GM12878 (cell line): Measurements from ENCODE around the gene CYB5R3. TPM values are rescaled to one million over a fixed set of nuclear protein-coding genes. Genes with fewer than 3 reads are reported as not detected.

ENCODE experiments used
- ATAC-seq: fragments of 200-7000 bp; cut with Tn5 transposase; 3 replicates; pipeline ENCODE4 v1.9.1; 2020; ENCODE audit warnings: mild to moderate bottlenecking, moderate library complexity
- BruUV-seq: library from RNA; stranded (reverse); fragments of 400-500 nt; replicated peaks from 2 replicates; lab custom pipeline; 2021; lab: Mats Ljungman, UMichigan
- CTCF ChIA-PET: fragments of 300-600 bp; sonication (Branson Sonifier 250); formaldehyde crosslinking; extraction: SDS; loops from one replicate; lab custom pipeline; 2021; ENCODE audit warnings: inconsistent platforms; lab: Yijun Ruan, JAX
- POLR2A ChIA-PET: fragments of 350-600 bp; formaldehyde crosslinking; extraction: SDS; loops from one replicate; lab custom pipeline; 2021; ENCODE audit warnings: inconsistent platforms; lab: Charles Lee
- RAD21 ChIA-PET: fragments of 300-600 bp; sonication (Branson Sonifier 250); formaldehyde crosslinking; loops from one replicate; lab custom pipeline; 2023; ENCODE audit warnings: antibody characterized with exemption; ENCODE audit not compliant: unreplicated experiment; lab: Charles Lee
- SMC1A ChIA-PET: fragments of 300-600 bp; sonication (Branson Sonifier 250); formaldehyde crosslinking; loops from one replicate; lab custom pipeline; 2023; ENCODE audit not compliant: unreplicated experiment, uncharacterized antibody; lab: Charles Lee
- DNase-seq: peaks from one replicate; pipeline ENCODE4 v3.0.0-alpha.2; 2011; ENCODE audit warnings: low read depth, low spot score
- FAIRE-seq: peaks from 3 replicates; lab custom pipeline; 2011; peaks lifted over from hg19 to GRCh38; lab: Jason Lieb, UNC
- H2AFZ ChIP-seq: 2 replicates; pipeline ENCODE4 v1.6.0; 2011; ENCODE audit warnings: low read depth, low read length, control low read depth; ENCODE audit not compliant: control insufficient read depth
- H3K27ac ChIP-seq: 2 replicates; pipeline ENCODE4 v1.5.1; 2011; ENCODE audit warnings: control low read depth; ENCODE audit not compliant: control insufficient read depth, insufficient read depth
- H3K27me3 ChIP-seq, 2 experiments: replicated peaks in 1 of 2; 2 replicates each; pipeline versions ENCODE4 v1.6.0 to v1.6.1; 2011; ENCODE audit warnings: low read length in 1 of 2; ENCODE audit not compliant: control insufficient read depth in 2 of 2, insufficient read depth in 2 of 2
- H3K36me3 ChIP-seq, 2 experiments: 2 replicates each; pipeline ENCODE4 v1.5.1; 2011; ENCODE audit warnings: low read length in 1 of 2; ENCODE audit not compliant: control insufficient read depth in 2 of 2, insufficient read depth in 2 of 2
- H3K4me1 ChIP-seq: 2 replicates; pipeline ENCODE4 v1.6.1; 2011; ENCODE audit warnings: mild to moderate bottlenecking, low read length, moderate library complexity, mixed read lengths; ENCODE audit not compliant: control insufficient read depth, insufficient read depth
- H3K4me2 ChIP-seq: 2 replicates; pipeline ENCODE4 v1.6.0; 2011; ENCODE audit warnings: control low read depth; ENCODE audit not compliant: control insufficient read depth, insufficient read depth
- H3K4me3 ChIP-seq: fragments of 200-600 bp; sonication (generic); 2 replicates; pipeline ENCODE4 v1.5.1; 2016
- H3K79me2 ChIP-seq: 2 replicates; pipeline ENCODE4 v1.6.0; 2011; ENCODE audit warnings: low read length; ENCODE audit not compliant: control insufficient read depth, insufficient read depth
- H3K9ac ChIP-seq: 2 replicates; pipeline ENCODE4 v1.8.0; 2011; ENCODE audit warnings: low read length, control low read depth, mixed read lengths; ENCODE audit not compliant: control insufficient read depth, insufficient read depth
- H3K9me3 ChIP-seq: replicated peaks from 3 replicates; pipeline ENCODE4 v1.5.1; 2011; ENCODE audit warnings: mild to moderate bottlenecking, low read length; ENCODE audit not compliant: control insufficient read depth, insufficient read depth
- H4K20me1 ChIP-seq: 2 replicates; pipeline ENCODE4 v1.6.0; 2011; ENCODE audit not compliant: control insufficient read depth, insufficient read depth
- BHLHE40 ChIP-seq, 2 experiments: fragments of 450-650 bp in 1 of 2; IDR thresholded peaks; 2 replicates each; pipeline ENCODE4 v1.6.1; 2011 to 2017; ENCODE audit warnings: low read depth in 2 of 2, borderline replicate concordance in 1 of 2, improper control_type of control experiment in 1 of 2, low read length in 1 of 2, mild to moderate bottlenecking in 1 of 2
- CBX5 ChIP-seq: sonication (generic); IDR thresholded peaks from 2 replicates; pipeline ENCODE4 v1.6.1; 2016; ENCODE audit warnings: low read depth, moderate library complexity, mild to moderate bottlenecking, inconsistent platforms
- EZH2 ChIP-seq: IDR thresholded peaks from 2 replicates; pipeline ENCODE4 v1.6.1; 2012; ENCODE audit warnings: low read depth, mild to moderate bottlenecking, control low read depth, inconsistent platforms, low read length, borderline replicate concordance; ENCODE audit not compliant: control insufficient read depth
- FOXK2 ChIP-seq: fragments of 450-650 bp; IDR thresholded peaks from 2 replicates; pipeline ENCODE4 v1.6.1; 2017; ENCODE audit warnings: mild to moderate bottlenecking, moderate library complexity
- FOXM1 ChIP-seq: IDR thresholded peaks from 2 replicates; pipeline ENCODE4 v1.6.1; 2012; ENCODE audit warnings: low read depth, mild to moderate bottlenecking, inconsistent platforms, low read length, moderate library complexity
- HCFC1 ChIP-seq: fragments of 150-350 bp; IDR thresholded peaks from 2 replicates; pipeline ENCODE4 v1.6.1; 2014; ENCODE audit warnings: low read length
- KDM1A ChIP-seq: fragments of 200-600 bp; sonication (generic); IDR thresholded peaks from 2 replicates; pipeline ENCODE4 v1.6.1; 2016; ENCODE audit warnings: borderline replicate concordance
- KLF5 ChIP-seq: fragments of 450-650 bp; IDR thresholded peaks from 2 replicates; pipeline ENCODE4 v1.6.1; 2014; ENCODE audit warnings: mild to moderate bottlenecking; ENCODE audit not compliant: partially characterized antibody
- NFIC ChIP-seq: IDR thresholded peaks from 2 replicates; pipeline ENCODE4 v1.6.1; 2012; ENCODE audit warnings: low read depth, mild to moderate bottlenecking, inconsistent platforms, low read length, moderate library complexity
- RAD21 ChIP-seq: IDR thresholded peaks from 2 replicates; pipeline ENCODE4 v1.6.1; 2011; ENCODE audit warnings: mild to moderate bottlenecking, low read depth, low read length, moderate library complexity; ENCODE audit not compliant: insufficient read depth
- RBBP5 ChIP-seq: fragments of 200-600 bp; sonication (generic); conservative IDR thresholded peaks from 2 replicates; pipeline ENCODE4 v1.6.1; 2016
- TCF7 ChIP-seq: IDR thresholded peaks from 2 replicates; pipeline ENCODE4 v1.6.1; 2014; ENCODE audit warnings: antibody characterized with exemption, borderline replicate concordance
- USF2 ChIP-seq: IDR thresholded peaks from 2 replicates; pipeline ENCODE4 v1.6.1; 2011; ENCODE audit warnings: low read depth, low read length, improper control_type of control experiment, borderline replicate concordance
- ZNF592 ChIP-seq: fragments of 450-650 bp; IDR thresholded peaks from 2 replicates; pipeline ENCODE4 v1.6.1; 2017; ENCODE audit warnings: mild to moderate bottlenecking, moderate library complexity
- ZZZ3 ChIP-seq: IDR thresholded peaks from 2 replicates; pipeline ENCODE4 v1.6.1; 2011; ENCODE audit warnings: low read depth; ENCODE audit not compliant: control insufficient read depth, insufficient read length
- WGBS: methylation state at CpG from one replicate; pipeline ENCODE4 v1.1.6; 2016; ENCODE audit warnings: low lambda C conversion rate; ENCODE audit not compliant: insufficient replicate concordance, insufficient coverage; ENCODE audit errors: missing lambda C conversion rate; 5-methylcytosine and 5-hydroxymethylcytosine counted together
- in situ Hi-C: fragments of 300-500 bp; cut with MboI; formaldehyde crosslinking; loops from 9 replicates; pipeline ENCODE4 v1.14.3; 2018; ENCODE audit warnings: mixed read lengths
- intact Hi-C: fragments of 100-400 bp; cut with micrococcal nuclease; formaldehyde crosslinking; loops from one replicate; pipeline ENCODE4 v1.14.2; 2022; ENCODE audit not compliant: unreplicated experiment
- polyA plus RNA-seq, 11 experiments: library from polyadenylated mRNA; depleted of rRNA in 4 of 11; unstranded in 6 of 11; stranded (reverse) in 5 of 11; fragments of >200 nt; fragmentation: Nextera tagmentation in 4 of 11; fragmentation: Illumina TruSeq in 1 of 11; extraction: Ambion mirVana in 4 of 11; extraction: Trizol in 1 of 11; gene quantifications; 1 replicate in 1 of 11; 2 replicates in 10 of 11; pipeline versions ENCODE4 v1.2.1 to v1.2.3, GENCODE V29; 2011 to 2016; ENCODE audit warnings: inconsistent platforms in 2 of 11, missing spikeins in 2 of 11, low read depth in 1 of 11
- total RNA-seq, 4 experiments: library from RNA; depleted of rRNA in 3 of 4; stranded (reverse); fragments of >200 nt in 3 of 4; fragmentation: Illumina TruSeq in 1 of 4; extraction: Trizol in 1 of 4; gene quantifications; 2 replicates each; pipeline versions ENCODE4 v1.2.1 to v1.2.3, GENCODE V29; 2013 to 2021
- TF ChIP-seq, protein P1 (sequence below): fragments of 450-650 bp; IDR thresholded peaks from 2 replicates; pipeline ENCODE4 v1.6.1; 2017; ENCODE audit warnings: mild to moderate bottlenecking

The CYB5R3 gene
- total and polyA plus RNA-seq, 10 of the 15 experiments (the other 5 are each of a cell fraction or from before 2014, with no cell fraction given), result 2.0 to 119 (median 67.8) TPM

GRCh38 chr22:42584364-42584940 is 64.7 kb downstream of the CYB5R3 start:
- ChIA-PET SMC1A (interaction anchor here (0.7 kb wide), 1 partner anchor 21 kb away, joined by 3 read pairs; no protein-coding TSS in a partner anchor), CTCF (no interaction called here), RAD21 (no interaction called here), POLR2A (no interaction called here)
- BruUV-seq, result no TSS peak
- H3K27ac ChIP-seq, result no peak overlapping the region
- in situ Hi-C loops (no loop called here), intact Hi-C loops (no loop called here)
- FAIRE-seq, result no peak
- DNase-seq, result no peak
- peaks cover 16% of the 10 kb centered on the region for H3K79me2 ChIP-seq
- H2AFZ ChIP-seq, result no peak overlapping the region
- ATAC-seq, result no peak
- H3K4me3 ChIP-seq, result no peak overlapping the region
- peaks cover 2% of the 10 kb centered on the region; the same call in 1 of the 2 replicates for H3K4me1 ChIP-seq
- 96% methylated on average over 4 of the region's 4 CpGs for WGBS
- H3K36me3 ChIP-seq, result peaks cover 32 to 36% of the 10 kb centered on the region in 2 experiments; a peak in 3 of 4 replicates
- no peak overlapping the region for H3K4me2 ChIP-seq
- no peaks in the 10 kb centered on the region for H3K27me3 ChIP-seq
- no peaks in the 10 kb centered on the region for H4K20me1 ChIP-seq
- H3K9me3 ChIP-seq, result no peaks in the 10 kb centered on the region
- no peak overlapping the region for H3K9ac ChIP-seq
- TF ChIP-seq USF2 (no peak), RAD21 (no peak), TCF7 (no peak), CBX5 (no peak), NFIC (no peak), ZZZ3 (no peak), RBBP5 (no peak), BHLHE40 (IDR thresholded peaks at IDR 0.05; ENCODE audit: borderline replicate concordance in 1 of 2, low read depth in 2 of 2, low read length in 1 of 2) (no peak), HCFC1 (no peak), FOXK2 (no peak), ZNF592 (no peak), FOXM1 (no peak), KDM1A (no peak), EZH2 (no peak), KLF5 (no peak)
- TF ChIP-seq, protein P1, sequence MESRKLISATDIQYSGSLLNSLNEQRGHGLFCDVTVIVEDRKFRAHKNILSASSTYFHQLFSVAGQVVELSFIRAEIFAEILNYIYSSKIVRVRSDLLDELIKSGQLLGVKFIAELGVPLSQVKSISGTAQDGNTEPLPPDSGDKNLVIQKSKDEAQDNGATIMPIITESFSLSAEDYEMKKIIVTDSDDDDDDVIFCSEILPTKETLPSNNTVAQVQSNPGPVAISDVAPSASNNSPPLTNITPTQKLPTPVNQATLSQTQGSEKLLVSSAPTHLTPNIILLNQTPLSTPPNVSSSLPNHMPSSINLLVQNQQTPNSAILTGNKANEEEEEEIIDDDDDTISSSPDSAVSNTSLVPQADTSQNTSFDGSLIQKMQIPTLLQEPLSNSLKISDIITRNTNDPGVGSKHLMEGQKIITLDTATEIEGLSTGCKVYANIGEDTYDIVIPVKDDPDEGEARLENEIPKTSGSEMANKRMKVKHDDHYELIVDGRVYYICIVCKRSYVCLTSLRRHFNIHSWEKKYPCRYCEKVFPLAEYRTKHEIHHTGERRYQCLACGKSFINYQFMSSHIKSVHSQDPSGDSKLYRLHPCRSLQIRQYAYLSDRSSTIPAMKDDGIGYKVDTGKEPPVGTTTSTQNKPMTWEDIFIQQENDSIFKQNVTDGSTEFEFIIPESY, result no peak
